GM12891 (cell line): ENCODE data around the gene THSD7B.

Experiments used
- PAX5 ChIP-seq: IDR thresholded peaks from 2 replicates; pipeline ENCODE4 v1.6.1; 2011; ENCODE audit warnings: low read length, moderate library complexity, mild to moderate bottlenecking; ENCODE audit not compliant: insufficient read depth, severe bottlenecking
- POLR2A ChIP-seq: IDR thresholded peaks from 2 replicates; pipeline ENCODE4 v1.6.1; 2011; ENCODE audit warnings: low read depth, low read length, control low read depth
- POLR2AphosphoS5 ChIP-seq: IDR thresholded peaks from 2 replicates; pipeline ENCODE4 v1.6.1; 2011; ENCODE audit warnings: low read depth, low read length, control low read depth
- POU2F2 ChIP-seq: IDR thresholded peaks from 2 replicates; pipeline ENCODE4 v1.6.1; 2011; ENCODE audit warnings: low read depth, mild to moderate bottlenecking, control low read depth, low read length, moderate library complexity
- SPI1 ChIP-seq: IDR thresholded peaks from 2 replicates; pipeline ENCODE4 v1.6.1; 2011; ENCODE audit warnings: low read depth, low read length, control low read depth
- TAF1 ChIP-seq: IDR thresholded peaks from 2 replicates; pipeline ENCODE4 v1.6.1; 2011; ENCODE audit warnings: low read depth, low read length, control low read depth

DNA sequence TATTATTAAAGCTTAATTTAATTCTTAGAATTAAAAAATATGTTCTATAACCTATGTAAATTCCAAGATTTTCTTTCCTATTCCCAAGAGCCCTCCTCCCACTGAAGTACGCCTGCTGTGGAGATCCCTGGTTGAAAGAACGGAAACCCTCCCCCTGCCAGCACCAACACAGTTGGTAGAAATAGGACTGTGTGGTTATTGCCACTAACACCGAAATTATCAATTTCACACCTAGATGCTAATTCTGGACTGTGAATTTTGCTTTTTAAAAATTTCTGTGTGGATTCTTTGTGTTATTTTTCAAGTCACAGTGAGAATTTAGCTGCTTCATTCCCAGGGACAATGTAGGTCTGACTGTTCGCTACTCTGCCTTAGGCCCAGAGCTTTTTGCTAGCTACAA is 893.1 kb downstream of the THSD7B start:
- TF ChIP-seq POLR2AphosphoS5 (no peak), TAF1 (no peak), PAX5 (no peak), POLR2A (no peak), SPI1 (no peak), POU2F2 (no peak)
